ENCODE measurements around the gene B4GAT1.

Gene B4GAT1

DNA sequence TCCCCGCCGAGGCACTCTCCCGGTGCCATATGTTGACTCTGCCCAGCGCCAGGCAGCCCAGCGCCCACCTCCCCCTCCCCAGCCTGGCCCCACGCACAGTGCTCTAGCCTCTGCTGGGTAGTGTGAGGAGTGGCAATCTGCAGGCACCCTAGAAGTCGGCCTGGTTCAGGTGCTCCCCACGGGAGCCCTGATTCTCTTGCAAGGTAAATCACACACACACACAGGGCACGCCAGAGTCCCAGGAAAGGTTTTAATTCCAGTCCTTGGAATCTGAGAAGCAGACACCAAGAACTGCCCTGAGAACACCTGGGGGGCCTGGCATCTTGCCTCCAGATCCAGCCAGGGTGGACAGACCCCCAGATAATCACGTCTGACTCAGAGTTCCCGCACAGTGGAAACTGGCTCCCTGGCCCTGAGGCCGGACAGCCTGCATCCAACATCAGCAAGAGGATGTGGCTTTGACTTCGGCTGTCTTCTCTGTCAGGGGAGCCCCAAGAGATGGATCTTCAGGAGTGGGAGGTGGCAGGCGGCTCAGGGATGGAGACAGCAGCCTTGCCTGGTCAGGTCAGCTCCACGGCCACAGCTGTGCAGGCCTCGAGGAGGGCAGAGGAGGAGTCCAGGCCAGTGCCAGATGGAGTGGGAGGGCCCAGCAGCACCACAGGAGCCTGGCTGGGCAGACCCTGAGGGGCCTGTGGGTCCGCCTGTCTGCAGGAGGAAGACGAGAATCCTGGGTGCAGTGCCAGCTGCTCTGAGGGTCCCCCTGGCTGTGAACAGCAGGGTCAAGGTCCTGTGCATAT, 10.1 kb downstream of the B4GAT1 start:
- H3K4me3 ChIP-seq (ENCODE audit: low read length), result no peak overlapping the region
- TF ChIP-seq, protein P1, sequence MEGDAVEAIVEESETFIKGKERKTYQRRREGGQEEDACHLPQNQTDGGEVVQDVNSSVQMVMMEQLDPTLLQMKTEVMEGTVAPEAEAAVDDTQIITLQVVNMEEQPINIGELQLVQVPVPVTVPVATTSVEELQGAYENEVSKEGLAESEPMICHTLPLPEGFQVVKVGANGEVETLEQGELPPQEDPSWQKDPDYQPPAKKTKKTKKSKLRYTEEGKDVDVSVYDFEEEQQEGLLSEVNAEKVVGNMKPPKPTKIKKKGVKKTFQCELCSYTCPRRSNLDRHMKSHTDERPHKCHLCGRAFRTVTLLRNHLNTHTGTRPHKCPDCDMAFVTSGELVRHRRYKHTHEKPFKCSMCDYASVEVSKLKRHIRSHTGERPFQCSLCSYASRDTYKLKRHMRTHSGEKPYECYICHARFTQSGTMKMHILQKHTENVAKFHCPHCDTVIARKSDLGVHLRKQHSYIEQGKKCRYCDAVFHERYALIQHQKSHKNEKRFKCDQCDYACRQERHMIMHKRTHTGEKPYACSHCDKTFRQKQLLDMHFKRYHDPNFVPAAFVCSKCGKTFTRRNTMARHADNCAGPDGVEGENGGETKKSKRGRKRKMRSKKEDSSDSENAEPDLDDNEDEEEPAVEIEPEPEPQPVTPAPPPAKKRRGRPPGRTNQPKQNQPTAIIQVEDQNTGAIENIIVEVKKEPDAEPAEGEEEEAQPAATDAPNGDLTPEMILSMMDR (conservative IDR thresholded peaks at IDR 0.05; ENCODE audit: low read depth, low read length), result no peak
- no peak for DNase-seq (ENCODE audit: low read depth)

DNA sequence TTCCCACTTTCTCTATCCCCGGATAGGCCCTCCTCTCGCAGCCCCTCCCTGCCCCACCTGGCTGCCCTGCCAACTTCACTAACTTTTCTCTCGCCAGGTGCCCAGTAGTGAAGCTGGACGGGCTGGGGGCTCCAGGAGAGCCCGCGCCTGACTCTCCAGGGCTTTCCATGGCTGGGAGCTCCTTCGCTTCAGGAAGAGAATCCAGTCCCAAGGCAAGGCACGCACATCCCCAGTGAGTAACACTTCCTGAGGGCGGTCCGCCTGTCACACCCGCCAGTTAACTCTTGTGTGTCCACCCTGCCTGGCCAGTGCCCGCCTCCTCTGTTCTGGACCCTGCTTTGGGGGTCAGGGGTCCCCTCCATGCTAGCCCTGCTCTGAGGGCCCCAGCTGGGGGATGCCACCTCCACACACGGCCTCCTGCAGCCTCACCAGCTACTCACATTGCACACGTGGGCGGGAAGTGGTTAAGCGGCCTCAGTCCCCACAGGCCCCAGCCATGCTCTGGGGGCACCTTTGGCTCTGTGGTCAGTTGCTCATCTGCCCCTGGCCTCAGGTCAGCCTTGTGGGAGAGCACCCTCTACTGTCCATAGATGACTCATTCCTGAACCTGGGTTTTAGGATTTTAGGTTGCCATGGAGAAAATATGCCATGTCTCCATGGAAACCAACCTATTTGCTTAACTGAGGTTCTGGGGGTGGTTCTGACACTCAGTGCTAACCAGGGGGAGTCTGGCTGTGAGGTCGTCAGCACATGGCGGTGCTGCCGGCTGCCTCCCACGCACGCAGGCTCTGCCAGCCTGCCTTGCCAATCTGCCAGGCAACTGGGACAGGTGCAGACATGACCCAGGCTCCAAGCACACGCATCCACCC, 11.0 kb downstream of the B4GAT1 start, which contains the start of gene RIN1:
TSS of gene RIN1 (minus strand) at position 201 of the 869 bp plus-strand sequence. CDS start at position 169, 32 bp downstream.
- TF ChIP-seq, protein P1 (conservative IDR thresholded peaks at IDR 0.05; ENCODE audit: low read depth, low read length), result peak; percentile 29
- DNase-seq (ENCODE audit: low read depth), result peak; percentile 48
- peak within 1 kb of the TSS; percentile 56 for H3K4me3 ChIP-seq (ENCODE audit: low read length)

DNA sequence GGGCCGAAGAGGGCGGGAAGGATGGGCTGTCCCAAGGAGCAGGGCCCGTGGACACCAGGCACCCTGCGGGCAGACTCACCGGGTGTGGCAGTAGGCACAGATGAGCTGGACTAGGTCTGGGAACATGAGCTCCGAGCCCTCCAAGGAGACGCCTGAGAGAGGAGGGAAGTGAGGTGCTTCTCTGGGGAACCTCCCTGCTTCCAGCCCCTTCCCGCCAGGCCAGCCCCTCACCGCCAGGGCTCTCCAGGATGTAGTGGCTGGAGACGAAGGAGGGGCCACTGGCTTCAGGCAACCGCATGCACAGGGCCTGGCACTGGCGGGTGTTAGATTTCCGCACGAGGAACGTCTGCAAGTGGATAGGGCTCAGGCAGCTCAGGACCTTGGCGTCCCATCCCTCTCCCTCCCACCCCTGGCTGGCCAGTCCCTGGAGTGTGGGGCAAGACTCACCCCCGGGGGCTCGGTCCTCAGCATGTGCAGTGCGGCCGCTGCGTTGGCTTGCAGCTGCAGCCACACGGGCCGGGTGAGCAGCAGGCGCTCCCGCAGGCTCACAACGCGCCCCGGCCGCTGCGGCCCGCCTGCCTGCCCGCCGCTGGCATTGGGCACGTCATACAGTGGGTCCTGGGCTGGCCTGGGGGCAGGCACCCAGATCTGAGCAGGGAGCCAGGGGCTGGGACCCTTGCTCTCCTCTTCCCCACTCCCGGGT, 11.7 kb downstream of the B4GAT1 start:
- peak overlapping the region; percentile 56 for H3K4me3 ChIP-seq (ENCODE audit: low read length)
- DNase-seq (ENCODE audit: low read depth), result no peak
- TF ChIP-seq, protein P1 (conservative IDR thresholded peaks at IDR 0.05; ENCODE audit: low read depth, low read length), result no peak

DNA sequence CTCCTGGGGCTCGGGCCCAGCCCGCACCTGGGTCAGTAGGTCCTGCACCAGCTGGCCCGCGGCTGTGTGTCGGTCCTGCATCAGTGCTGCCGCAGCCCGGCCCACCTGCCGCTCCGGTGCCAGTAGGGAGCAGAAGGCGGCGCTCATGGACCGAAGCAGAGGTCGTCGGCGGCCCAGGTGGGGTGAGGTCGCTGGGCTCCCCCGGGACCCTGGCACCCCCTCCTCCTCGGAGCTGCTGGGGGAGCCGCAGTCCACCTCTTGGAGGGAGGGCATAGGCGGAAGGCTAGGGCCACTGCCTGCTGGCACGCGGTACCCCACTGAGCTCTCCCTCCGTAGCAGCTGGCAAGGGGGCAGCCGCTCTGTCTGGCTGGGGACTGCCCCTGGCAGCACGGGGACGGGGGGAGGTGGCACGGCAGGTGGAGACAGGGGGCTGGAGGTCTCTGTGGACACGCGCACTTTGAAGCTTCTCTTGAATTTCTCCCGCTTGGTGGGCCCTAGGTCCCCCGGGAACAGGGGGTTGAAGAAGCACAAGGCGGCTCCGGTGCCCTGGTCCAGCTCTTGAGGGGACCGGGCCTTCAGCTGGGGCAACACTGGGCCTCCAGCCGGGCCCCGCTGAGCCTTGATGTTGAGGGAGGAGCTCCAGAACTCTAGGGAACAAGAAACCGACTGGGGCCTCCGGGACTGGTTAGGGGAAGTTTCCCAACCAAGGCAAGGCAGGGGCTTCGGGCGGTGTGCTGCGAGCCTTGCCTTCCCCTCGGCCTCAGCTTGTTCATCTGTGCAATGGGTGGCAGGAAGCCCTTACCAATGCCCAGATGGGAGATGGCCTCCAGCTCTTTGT, 12.6 kb downstream of the B4GAT1 start:
- H3K4me3 ChIP-seq (ENCODE audit: low read length), result peak overlapping the region; percentile 56
- TF ChIP-seq, protein P1 (conservative IDR thresholded peaks at IDR 0.05; ENCODE audit: low read depth, low read length), result no peak
- no peak for DNase-seq (ENCODE audit: low read depth)

DNA sequence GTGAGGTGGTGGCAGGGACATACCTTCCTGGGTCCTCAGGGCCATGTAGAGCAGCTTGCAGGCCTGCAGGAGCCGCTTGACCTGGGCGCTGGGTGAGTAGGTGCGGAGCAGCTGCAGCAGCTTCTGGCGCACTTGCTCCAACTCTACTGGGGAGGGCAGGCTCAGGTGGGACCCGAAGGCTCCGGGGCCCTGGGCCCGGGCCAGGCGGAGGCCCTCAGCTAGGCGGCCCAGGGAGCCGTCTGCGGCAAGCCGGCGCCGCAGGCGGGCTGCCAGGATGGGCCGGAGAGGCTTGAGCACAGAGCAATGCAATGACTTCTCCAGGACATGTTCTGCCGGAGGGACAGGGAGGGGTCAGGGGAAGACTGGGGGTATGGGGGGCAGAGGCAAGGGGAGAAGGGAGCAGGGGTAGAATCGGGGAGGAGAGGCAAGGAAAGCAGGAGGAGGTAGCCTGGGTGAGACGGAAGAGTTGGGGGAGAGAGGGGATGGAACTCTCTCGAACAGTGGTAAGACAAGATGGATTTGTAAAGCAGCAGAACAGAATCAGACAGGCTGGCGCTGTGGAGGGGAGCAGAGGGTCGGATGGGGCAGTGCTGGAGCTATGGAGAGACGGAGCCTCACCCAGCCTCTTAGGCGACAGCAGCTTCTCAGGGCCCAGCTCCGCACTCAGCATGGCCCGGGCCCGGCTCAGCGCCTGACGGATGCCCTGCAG, 13.4 kb downstream of the B4GAT1 start:
- H3K4me3 ChIP-seq (ENCODE audit: low read length), result no peak overlapping the region
- TF ChIP-seq, protein P1 (conservative IDR thresholded peaks at IDR 0.05; ENCODE audit: low read depth, low read length), result no peak
- no peak for DNase-seq (ENCODE audit: low read depth)
